ENCODE results near the gene LACC1.

The LACC1 gene

DNA sequence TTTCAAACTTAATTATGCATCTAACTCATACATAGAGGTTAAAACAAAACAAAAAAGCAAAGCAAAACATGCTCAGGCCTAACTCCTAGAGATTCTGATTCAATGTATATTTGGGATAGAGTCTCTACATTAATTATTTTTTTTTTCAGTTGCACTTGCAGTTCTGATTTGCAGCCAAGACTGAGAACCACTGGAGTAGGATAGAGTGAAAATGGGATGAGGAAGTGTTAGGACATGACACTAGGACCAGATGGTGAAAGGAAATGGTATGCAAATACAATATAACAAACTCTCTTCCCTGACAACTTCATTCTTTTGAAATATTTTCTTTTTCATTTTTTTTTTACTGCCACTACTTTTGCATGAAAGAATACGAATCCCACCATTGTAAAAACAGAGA is 1.9 kb upstream of the LACC1 start:
- no peaks in the 10 kb centered on the region for H3K9me3 ChIP-seq (replicated peaks in 1 of 11)
- H3K4me1 ChIP-seq, result peaks cover 20 to 61% (median 23%) of the 10 kb centered on the region in 10 experiments
- peaks cover 0 to 19% (median 0%) of the 10 kb centered on the region in 11 experiments; a peak in 5 of 22 replicates for H4K20me1 ChIP-seq
- peak overlapping the region in 8 of 11 experiments; percentile 93 to 100 (median 99); a peak in 14 of 22 replicates for H3K27ac ChIP-seq
- H3K4me2 ChIP-seq, result peak overlapping the region; percentile 87 to 99 (median 94)
- H3K4me3 ChIP-seq, result peak overlapping the region in 1 of 10 experiments; percentile 77; a peak in 2 of 20 replicates
- H3K9ac ChIP-seq, result peak overlapping the region in 4 of 11 experiments; percentile 11 to 100 (median 98); a peak in 6 of 22 replicates
- H3K36me3 ChIP-seq, result peaks cover 0 to 25% (median under 1%) of the 10 kb centered on the region in 11 experiments; a peak in 8 of 22 replicates
- H3K27me3 ChIP-seq, result no peaks in the 10 kb centered on the region
- TF ChIP-seq Cebpa-rat (IDR thresholded peaks at IDR 0.05), result no peak

DNA sequence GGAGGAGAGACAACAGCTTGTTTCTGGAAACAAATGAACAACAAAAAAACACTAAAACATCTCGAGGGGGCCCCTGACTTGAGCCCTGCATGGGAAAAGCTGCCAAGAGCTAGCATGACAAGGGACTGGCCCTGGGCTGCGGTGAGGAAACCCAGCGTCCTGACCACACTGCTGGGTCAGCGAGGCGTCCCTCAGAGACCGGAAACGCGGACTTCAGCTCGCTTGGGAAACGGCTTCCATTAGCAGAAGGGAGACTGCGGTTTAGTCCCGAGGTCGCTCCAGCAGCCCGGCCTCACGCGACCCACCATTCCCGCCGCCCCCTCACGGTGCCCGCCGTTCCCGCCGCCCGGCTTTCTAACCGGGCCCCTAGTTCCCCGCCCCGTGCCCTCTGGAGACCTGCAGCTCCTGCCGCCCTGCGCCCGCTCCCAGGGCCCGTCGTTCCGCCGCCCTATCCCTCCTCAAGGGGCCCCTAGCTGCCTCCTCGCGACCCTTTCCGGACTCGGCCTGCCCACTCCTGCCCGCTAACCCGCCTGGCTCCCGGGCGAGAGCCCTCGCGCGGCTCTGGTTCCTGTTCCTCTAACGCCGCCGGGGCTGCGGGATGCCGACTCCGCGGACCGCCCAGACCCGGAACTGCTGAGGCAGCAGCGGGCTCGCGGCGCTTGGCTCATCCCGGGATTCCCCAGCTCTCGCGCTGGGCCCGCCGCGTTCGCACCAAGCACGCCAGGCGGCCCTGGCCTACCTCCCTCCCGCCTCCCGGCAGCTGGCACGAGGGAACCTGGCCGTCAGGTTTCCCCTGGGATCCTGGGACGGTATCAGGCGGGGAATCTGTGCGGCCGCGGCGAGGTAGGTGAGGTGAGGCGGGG is 581 bp upstream of the LACC1 start, which contains the start of gene CCDC122:
CCDC122 (minus strand) TSS at position 849 of the 863 bp plus-strand sequence. CDS start 10,364 bp downstream, outside the sequence.
- Histone ChIP-seq H3K4me1 (peaks cover 20 to 74% (median 23%) of the 10 kb centered on the region in 10 experiments), H3K36me3 (peaks cover 0 to 31% (median 3%) of the 10 kb centered on the region in 11 experiments; a peak in 8 of 22 replicates), H3K4me3 (peak within 1 kb of the TSS; percentile 66 to 82 (median 76)), H3K9ac (peak within 1 kb of the TSS; percentile 90 to 100 (median 98)), H3K27me3 (no peaks in the 10 kb centered on the region), H4K20me1 (peaks cover 0 to 32% (median 0%) of the 10 kb centered on the region in 11 experiments; a peak in 5 of 22 replicates), H3K9me3 (replicated peaks in 1 of 11) (no peaks in the 10 kb centered on the region), H3K4me2 (peak within 1 kb of the TSS; percentile 87 to 99 (median 94)), H3K27ac (peak within 1 kb of the TSS; percentile 91 to 100 (median 99))
- TF ChIP-seq Cebpa-rat (IDR thresholded peaks at IDR 0.05), result peak in 1 of 11 experiments; percentile 24; a peak in 1 of 22 replicates

DNA sequence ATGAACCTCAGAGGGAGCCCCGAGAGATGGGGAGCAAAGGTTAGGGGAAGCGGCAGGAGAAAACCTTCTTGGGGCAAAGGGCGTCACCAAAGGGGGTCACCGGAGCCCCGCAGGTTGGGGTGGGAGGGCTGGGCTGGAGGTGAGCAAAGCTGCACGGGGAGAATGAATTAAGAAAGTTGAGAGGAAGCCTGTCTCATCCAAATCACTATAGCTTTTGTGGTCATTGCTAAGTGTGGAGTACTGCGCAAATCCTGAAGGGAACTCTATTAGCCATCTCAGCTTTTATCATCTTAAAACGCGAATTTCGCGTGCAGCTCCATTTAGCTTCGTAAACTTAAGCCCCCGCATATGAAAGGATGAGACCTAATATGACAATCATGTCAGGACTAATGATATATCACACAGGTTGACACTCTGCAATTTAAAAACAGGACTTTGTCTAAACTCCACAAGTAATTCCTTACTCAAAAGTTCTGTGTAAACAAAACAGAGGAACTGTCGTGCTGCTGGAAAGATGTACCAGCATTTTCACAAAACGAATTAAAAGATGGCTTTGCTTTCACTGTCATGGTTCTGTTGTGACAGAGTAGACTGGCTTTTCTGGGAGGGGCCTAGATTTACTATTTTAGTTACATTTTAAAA is 631 bp downstream of the LACC1 start:
- Histone ChIP-seq H3K4me1 (peaks cover 20 to 78% (median 23%) of the 10 kb centered on the region in 10 experiments), H3K27ac (peak overlapping the region; percentile 91 to 100 (median 99)), H3K9me3 (replicated peaks in 1 of 11) (peaks cover 0 to 4% (median 0%) of the 10 kb centered on the region in 11 experiments; a peak in 4 of 22 replicates), H3K4me3 (peak overlapping the region; percentile 66 to 82 (median 76)), H3K9ac (peak overlapping the region; percentile 90 to 100 (median 98)), H3K27me3 (no peaks in the 10 kb centered on the region), H3K36me3 (peaks cover 0 to 43% (median 7%) of the 10 kb centered on the region in 11 experiments; a peak in 10 of 22 replicates), H4K20me1 (peaks cover 0 to 44% (median 0%) of the 10 kb centered on the region in 11 experiments; a peak in 5 of 22 replicates), H3K4me2 (peak overlapping the region; percentile 87 to 99 (median 94))
- TF ChIP-seq Cebpa-rat (IDR thresholded peaks at IDR 0.05), result no peak

DNA sequence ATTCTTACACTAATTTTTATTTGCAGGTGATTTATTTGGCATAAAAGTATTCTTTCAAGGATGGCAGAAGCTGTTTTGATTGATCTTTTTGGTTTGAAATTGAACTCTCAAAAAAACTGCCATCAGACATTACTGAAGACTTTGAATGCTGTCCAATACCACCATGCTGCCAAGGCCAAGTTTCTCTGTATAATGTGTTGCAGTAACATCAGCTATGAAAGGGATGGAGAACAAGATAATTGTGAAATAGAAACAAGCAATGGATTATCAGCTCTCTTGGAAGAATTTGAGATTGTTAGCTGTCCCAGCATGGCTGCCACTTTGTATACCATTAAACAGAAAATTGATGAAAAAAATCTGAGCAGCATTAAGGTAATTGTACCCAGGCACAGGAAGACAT is 1.2 kb downstream of the LACC1 start:
- peaks cover 0 to 10% (median 0%) of the 10 kb centered on the region in 11 experiments; a peak in 4 of 22 replicates for H3K9me3 ChIP-seq (replicated peaks in 1 of 11)
- peak overlapping the region in 3 of 11 experiments; percentile 96 to 100 (median 99); a peak in 6 of 22 replicates for H3K9ac ChIP-seq
- H3K36me3 ChIP-seq, result peaks cover 0 to 49% (median 10%) of the 10 kb centered on the region in 11 experiments; a peak in 10 of 22 replicates
- H3K4me1 ChIP-seq, result peaks cover 20 to 78% (median 23%) of the 10 kb centered on the region in 10 experiments
- peak overlapping the region in 4 of 11 experiments; percentile 87 to 94 (median 90); a peak in 8 of 22 replicates for H3K4me2 ChIP-seq
- H4K20me1 ChIP-seq, result peaks cover 0 to 50% (median 0%) of the 10 kb centered on the region in 11 experiments; a peak in 5 of 22 replicates
- no peaks in the 10 kb centered on the region for H3K27me3 ChIP-seq
- H3K4me3 ChIP-seq, result peak overlapping the region in 3 of 10 experiments; percentile 68 to 82 (median 77); a peak in 7 of 20 replicates
- TF ChIP-seq Cebpa-rat (IDR thresholded peaks at IDR 0.05), result no peak
- H3K27ac ChIP-seq, result peak overlapping the region in 2 of 11 experiments; percentile 100; a peak in 5 of 22 replicates

DNA sequence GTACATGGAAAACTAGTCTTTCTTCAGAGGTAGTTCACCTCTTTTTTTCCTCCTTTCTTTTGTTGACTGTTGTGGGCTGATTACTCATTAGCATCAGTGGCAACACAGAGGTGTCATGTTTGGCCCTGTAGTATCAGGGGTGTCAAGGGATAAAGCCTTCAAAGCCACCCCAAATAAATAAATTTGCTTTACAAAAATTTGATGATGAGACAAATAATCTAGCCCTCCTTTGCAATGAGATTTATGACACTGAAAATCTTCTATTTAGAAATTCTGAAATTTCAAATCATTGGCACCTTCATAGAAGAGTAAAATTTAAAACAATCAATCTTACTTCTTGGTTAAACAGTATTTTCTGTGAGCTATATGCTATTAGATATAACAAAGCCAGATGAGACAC is 1.9 kb downstream of the LACC1 start:
- Histone ChIP-seq H3K4me1 (peaks cover 20 to 74% (median 23%) of the 10 kb centered on the region in 10 experiments), H3K4me3 (peak overlapping the region in 3 of 10 experiments; percentile 68 to 82 (median 77); a peak in 6 of 20 replicates), H4K20me1 (peaks cover 0 to 56% (median 0%) of the 10 kb centered on the region in 11 experiments; a peak in 5 of 22 replicates), H3K9me3 (replicated peaks in 1 of 11) (peaks cover 0 to 14% (median 0%) of the 10 kb centered on the region in 11 experiments; a peak in 4 of 22 replicates), H3K9ac (peak overlapping the region in 3 of 11 experiments; percentile 96 to 100 (median 99); a peak in 6 of 22 replicates), H3K4me2 (peak overlapping the region in 4 of 11 experiments; percentile 87 to 94 (median 90); a peak in 6 of 22 replicates), H3K36me3 (peaks cover 0 to 56% (median 12%) of the 10 kb centered on the region in 11 experiments; a peak in 11 of 22 replicates), H3K27ac (peak overlapping the region in 2 of 11 experiments; percentile 100; a peak in 4 of 22 replicates), H3K27me3 (no peaks in the 10 kb centered on the region)
- TF ChIP-seq Cebpa-rat (IDR thresholded peaks at IDR 0.05), result no peak

DNA sequence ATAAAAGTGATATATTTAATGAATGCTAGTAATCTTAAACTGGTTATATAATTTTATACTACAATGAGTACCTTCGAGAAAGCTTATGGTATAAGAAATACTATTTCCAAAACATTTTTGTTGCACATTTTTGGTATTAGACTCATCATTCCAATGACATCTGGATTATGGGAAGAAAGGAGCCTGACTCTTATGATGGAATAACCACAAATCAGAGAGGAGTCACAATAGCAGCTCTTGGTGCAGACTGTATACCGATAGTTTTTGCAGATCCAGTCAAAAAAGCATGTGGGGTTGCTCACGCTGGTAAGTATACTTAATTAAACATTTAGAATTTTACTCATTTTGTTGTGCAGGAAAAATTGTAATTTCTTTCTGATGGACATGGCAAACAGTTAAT is 3.9 kb downstream of the LACC1 start:
- H3K9ac ChIP-seq, result no peak overlapping the region

DNA sequence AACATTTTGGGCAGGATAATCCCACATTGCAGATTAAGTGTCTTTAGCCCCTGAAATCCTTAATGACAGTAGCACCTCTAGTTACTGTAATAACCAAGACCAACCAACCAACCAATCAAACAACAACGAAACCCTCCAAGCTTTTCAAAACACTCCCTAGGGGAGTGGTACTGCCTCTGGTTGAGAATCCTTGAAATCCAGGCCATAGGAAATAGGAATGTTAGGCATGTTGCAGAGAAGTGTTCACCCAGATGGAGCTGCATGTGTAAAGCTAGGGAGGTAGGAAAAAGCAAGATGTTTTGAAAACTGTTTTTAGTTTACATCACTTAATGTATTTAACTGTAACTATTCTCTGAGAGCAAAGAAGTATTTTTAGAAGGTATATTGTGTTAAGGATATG is 4.5 kb downstream of the LACC1 start:
- Histone ChIP-seq H3K9me3 (replicated peaks in 1 of 11) (peaks cover 0 to 14% (median 0%) of the 10 kb centered on the region in 11 experiments; a peak in 4 of 22 replicates), H3K27ac (no peak overlapping the region), H3K4me1 (peaks cover 0 to 75% (median 4%) of the 10 kb centered on the region in 10 experiments; a peak in 9 of 20 replicates), H3K9ac (no peak overlapping the region), H3K36me3 (peaks cover 0 to 81% (median 13%) of the 10 kb centered on the region in 11 experiments; a peak in 11 of 22 replicates), H3K27me3 (no peaks in the 10 kb centered on the region), H4K20me1 (peaks cover 0 to 83% (median 0%) of the 10 kb centered on the region in 11 experiments; a peak in 6 of 22 replicates), H3K4me3 (peak overlapping the region in 3 of 10 experiments; percentile 31 to 77 (median 46); a peak in 5 of 20 replicates), H3K4me2 (peak overlapping the region in 3 of 11 experiments; percentile 62 to 89 (median 78); a peak in 6 of 22 replicates)
- TF ChIP-seq Cebpa-rat (IDR thresholded peaks at IDR 0.05), result no peak

More for the DNA sequence above, 3.9 kb downstream of the LACC1 start:
- Histone ChIP-seq H3K27ac (no peak overlapping the region), H3K9me3 (replicated peaks in 1 of 11) (peaks cover 0 to 14% (median 0%) of the 10 kb centered on the region in 11 experiments; a peak in 4 of 22 replicates), H3K4me3 (peak overlapping the region in 3 of 10 experiments; percentile 31 to 77 (median 46); a peak in 6 of 20 replicates), H3K36me3 (peaks cover 0 to 75% (median 12%) of the 10 kb centered on the region in 11 experiments; a peak in 11 of 22 replicates), H3K27me3 (no peaks in the 10 kb centered on the region), H3K4me1 (peaks cover 3 to 71% (median 8%) of the 10 kb centered on the region in 10 experiments), H3K4me2 (peak overlapping the region in 3 of 11 experiments; percentile 62 to 89 (median 78); a peak in 6 of 22 replicates), H4K20me1 (peaks cover 0 to 77% (median 0%) of the 10 kb centered on the region in 11 experiments; a peak in 6 of 22 replicates)
- TF ChIP-seq Cebpa-rat (IDR thresholded peaks at IDR 0.05), result no peak

Measured in BLaER1 treated with 17β-estradiol and CSF1 and Interleukin-3, amounts not matched to agents 10 nM and 100 nM (cell line).